IPS DF 4.7 (cell line): ENCODE data around the gene METTL1.

Experiments
- DNase-seq: peaks from one replicate; pipeline ENCODE4 v3.0.0-alpha.2; 2013; ENCODE audit warnings: low spot score; ENCODE audit errors: extremely low read depth

Gene METTL1

GRCh38 chr12:57738661-57739237, 33.2 kb downstream of the METTL1 start, which contains the start of gene AGAP2:
Gene AGAP2 (minus strand): TSS chr12:57738742. CDS start chr12:57738246, 496 bp downstream.
- no peak for DNase-seq

GRCh38 chr12:57737467-57738460, 34.1 kb downstream of the METTL1 start:
- DNase-seq: no peak

- DNase-seq: no peak
Measured at GRCh38 chr12:57736741-57737466, 35.0 kb downstream of the METTL1 start.

GRCh38 chr12:57735952-57736740, 35.8 kb downstream of the METTL1 start:
- DNase-seq: no peak

- DNase-seq: no peak
Measured at GRCh38 chr12:57735198-57735855, 36.6 kb downstream of the METTL1 start.

- no peak for DNase-seq
Measured at GRCh38 chr12:57734591-57734990, 37.3 kb downstream of the METTL1 start.

- DNase-seq: no peak
Measured at GRCh38 chr12:57733928-57734327, 38.0 kb downstream of the METTL1 start.

- DNase-seq: no peak
Measured at GRCh38 chr12:57732726-57733593, 38.9 kb downstream of the METTL1 start.

- no peak for DNase-seq
Measured at GRCh38 chr12:57732270-57732669, 39.6 kb downstream of the METTL1 start.

GRCh38 chr12:57731411-57732080, 40.4 kb downstream of the METTL1 start:
- no peak for DNase-seq

- DNase-seq: no peak
Measured at GRCh38 chr12:57730336-57731067, 41.4 kb downstream of the METTL1 start.

- DNase-seq: no peak
Measured at GRCh38 chr12:57729321-57729844, 42.5 kb downstream of the METTL1 start.

- DNase-seq: no peak
Measured at GRCh38 chr12:57727758-57728395, 44.0 kb downstream of the METTL1 start.

GRCh38 chr12:57726884-57727757, 44.8 kb downstream of the METTL1 start:
- DNase-seq: no peak

GRCh38 chr12:57726151-57726883, 45.6 kb downstream of the METTL1 start:
- no peak for DNase-seq

GRCh38 chr12:57725851-57726150, 46.1 kb downstream of the METTL1 start:
- DNase-seq: no peak
